Activated CD4-positive, alpha-beta T cell treated with anti-CD3 and anti-CD28 coated beads, Interleukin-2, amount 50 U/mL, for 24 hours (primary cell): ENCODE results near the gene LAMB3.
A peak's percentile ranks its signal among the peaks of the same experiment; 100 is the strongest.

Experiments
- DNase-seq, 2 donors: peaks; one replicate each; pipeline ENCODE4 v3.0.0-alpha.2; 2020; ENCODE audit warnings: low read depth in 1 of 2, low spot score in 1 of 2

LAMB3 gene

DNA sequence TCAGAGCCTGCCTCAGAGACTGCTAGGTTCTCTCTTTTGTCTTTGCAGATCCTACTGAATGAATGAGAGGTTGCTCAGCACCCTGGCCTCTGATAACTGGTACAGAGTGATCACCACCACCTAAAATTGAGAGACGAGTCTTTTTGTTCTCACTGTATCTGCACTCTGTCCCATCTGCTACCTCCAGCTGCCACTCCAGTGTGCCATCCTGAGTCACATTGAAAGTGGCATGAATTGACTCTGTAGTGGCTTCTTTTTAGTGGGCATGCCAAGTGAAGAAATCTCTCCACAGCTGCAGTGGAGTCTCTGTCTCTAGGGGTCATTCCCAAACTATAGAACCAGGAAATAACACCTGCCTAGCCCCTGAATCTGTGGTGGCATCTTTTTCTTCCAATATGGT lies 54.0 kb downstream of the LAMB3 start:
- DNase-seq: no peak

DNA sequence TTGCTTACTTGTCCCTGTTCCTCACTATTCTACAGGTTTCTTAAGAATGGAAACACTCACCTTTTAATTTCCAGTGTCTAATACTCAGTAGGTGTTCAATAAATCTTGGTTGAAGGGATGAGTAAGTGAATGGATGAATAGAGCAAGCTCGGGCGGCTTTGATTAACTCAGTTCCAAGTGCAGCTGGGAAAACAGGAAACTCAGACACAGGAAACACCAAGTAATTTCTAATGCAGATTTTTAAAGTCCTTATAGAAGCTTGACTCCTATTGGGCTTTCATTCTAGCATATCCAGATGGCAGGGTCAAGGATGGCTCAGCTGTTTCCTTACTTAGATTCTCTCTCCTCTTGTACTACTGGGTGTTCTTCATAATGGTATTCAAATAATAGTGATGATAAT lies 54.7 kb downstream of the LAMB3 start:
- DNase-seq: no peak

DNA sequence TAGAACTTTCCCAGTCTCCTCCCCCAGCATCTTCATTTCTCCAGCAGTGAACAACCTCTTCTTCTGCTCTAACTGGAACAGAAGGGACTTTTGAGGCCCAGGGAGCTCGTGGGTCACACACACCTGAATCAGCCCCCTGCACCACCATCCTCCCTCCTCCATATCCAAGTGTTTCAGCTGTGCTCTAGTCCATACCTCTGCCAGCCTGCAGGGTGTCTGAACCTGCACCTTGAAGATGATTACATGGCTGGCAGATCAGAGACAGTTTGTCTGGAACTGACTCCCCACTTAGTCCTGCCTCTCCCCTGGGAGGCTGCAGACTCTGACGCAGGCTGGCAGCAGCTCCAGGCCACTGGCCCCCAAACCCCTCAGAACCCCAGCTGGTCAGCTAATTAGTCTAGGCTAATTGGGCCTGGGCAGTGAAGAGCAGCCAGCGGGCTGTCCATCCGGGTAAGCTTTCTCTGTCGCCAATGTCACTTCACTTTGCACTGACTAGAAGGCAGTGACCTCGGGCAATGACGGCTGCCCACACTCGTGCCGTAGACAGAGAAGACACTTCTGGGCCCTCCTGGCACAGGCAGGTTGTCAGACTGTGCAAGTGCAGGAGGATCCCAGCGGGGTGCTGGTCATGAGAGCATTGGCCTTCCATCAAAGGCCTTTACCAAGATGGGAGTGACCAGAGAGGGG lies 56.5 kb downstream of the LAMB3 start:
- no peak for DNase-seq

DNA sequence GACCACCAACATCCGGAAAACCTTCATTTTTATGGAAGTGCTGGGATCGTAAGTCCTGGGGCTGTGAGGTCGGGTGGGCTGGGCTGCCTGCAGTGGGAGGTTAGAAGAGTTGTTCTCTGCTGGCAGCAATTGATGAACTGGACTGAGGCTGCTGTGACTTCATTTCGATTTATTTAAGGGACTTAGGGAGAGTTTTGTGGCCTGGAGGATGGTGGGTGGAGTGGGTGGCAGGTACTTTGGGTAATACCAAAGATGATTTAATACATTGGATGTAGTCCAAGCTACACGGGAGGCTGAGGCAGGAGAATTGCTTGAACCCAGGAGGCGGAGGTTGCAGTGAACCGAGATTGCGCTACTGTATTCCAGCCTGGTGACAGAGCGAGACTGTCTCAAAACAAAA lies 57.2 kb downstream of the LAMB3 start:
- DNase-seq: no peak

DNA sequence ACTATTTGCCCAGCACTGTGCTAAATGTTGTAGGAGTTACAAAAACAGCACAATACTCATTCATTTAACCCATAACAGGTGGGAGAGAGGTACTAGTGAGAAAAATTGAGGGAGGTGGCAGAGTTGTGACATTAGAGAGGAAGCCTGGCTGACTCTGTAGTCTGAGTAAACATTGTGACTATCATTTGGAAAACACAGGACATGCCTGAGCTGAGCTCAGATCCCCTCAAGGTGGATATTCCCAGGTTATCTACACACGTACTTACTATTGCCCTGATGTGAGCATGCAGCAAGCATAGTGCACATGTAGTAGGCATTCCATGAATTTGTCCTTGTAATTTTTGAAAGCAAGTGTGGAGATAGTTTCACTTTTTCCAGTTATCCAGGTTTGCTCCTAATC lies 57.8 kb downstream of the LAMB3 start:
- no peak for DNase-seq

DNA sequence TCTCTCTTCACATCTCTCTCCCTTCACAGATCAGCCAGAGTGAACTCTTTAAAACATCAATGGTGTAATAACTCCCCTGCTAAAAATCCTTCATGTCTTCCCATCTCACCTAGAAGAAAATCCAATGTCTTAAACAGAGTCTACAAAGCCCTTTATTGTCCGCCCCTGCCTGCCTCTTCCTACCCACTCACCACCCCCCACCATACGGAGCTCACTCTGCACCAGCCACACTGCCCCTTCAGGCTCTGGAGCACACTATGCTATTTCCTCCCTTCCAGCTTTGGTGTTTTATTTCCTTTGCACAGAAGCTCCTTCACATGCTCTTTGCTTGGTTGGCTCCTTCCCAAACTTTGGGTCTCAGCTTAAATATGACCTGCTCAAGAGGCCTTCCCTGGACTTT lies 58.5 kb downstream of the LAMB3 start:
- DNase-seq: no peak

DNA sequence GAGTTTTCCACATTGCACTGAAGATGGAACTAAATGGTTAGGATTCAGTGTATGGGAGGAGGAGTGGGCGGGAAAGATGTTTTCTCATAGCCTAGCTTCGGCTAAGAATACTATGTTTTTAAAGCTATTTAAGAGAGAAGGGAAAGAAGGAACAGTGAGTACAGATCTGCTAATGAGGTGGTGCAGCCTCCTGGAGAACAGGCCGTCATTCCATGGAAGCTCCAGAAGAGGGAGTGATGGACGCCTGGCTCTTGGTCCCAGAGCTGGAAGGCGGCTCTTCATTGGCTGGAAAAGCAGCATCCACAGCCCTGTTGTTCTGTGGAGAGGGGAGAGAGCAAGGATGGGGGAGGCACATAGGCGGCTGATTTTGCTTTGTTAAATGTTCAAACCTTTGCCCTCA lies 61.8 kb downstream of the LAMB3 start:
- no peak for DNase-seq

DNA sequence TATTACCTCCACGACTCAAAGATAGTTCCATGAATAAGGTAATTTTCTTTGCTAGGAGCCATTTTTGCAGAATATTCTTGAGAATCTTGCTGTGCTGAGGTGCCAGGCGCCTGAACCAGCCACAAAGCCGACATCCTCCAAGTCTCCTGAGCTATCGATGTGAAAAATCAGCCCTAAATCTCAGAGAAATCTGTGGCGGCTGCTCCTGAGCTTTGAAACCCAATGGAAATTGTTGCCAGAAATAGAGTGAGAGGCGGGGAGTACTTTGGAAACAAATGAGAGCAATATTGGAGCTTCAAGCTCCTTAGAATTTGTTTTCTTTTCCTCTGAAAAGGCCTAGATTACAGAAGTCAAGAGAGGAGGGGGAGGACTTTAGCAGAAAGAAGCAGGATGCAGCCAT lies 62.4 kb downstream of the LAMB3 start:
- DNase-seq: no peak

DNA sequence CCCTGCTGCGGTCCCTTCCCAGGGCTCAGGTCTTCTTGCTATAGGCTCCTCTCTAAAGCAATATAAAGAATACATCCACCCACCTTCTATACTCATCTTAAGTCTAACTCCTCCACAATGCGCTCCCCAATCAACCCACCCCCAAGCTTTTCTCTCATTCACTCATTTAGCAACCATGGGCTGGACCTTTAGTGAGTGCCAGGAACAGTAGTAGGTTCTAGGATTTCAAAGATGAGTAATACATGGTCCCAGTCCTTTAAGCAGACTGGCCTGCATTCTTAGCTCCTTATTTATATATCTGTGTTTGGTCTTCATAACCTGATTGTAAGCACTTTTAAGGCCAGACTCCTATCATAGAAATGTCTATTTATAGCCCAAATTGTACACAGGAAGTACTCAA lies 62.8 kb downstream of the LAMB3 start:
- no peak for DNase-seq

DNA sequence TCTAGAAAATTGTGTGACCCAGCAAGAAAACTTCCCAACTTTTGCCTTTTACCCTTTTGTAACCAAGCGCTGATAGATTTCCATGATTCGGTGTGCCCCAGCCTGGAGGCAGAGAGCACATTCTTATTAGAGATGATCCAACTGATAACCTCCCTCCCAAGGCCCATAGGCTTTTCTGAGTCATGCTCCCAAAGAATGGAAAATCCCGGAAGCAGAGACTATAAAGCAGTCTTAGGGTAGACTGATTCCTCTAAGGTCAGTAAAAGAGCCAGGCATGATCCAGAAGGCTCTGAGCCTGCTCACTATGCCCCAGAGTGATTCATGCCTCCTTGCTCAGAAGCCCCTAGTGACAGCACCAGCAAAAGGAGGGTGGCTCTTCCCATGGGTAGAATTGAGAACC lies 64.4 kb downstream of the LAMB3 start:
- no peak for DNase-seq

DNA sequence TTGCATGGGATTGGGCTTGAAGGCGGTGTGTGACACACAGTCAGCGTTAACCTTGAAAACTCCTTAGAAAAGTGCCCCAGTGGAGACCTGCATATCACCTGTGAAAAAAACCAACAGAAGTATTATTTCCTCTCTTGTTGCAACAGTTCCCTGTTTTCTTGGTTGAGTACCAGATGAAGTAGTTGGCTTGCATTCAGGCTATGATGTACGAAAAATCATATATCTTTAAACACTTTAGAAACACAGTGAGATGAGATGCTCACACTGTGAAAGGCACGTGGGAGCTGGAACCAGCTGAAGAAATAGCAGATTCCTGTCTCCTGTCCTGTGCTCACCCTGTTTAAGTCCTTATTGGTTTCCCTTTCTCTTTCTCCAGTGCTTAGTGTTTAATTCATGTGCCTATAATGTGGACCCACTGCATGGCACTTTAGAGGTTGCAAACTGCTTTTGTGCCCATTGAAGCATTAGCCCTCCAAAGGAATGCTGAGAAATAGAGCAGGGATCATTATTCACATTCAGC lies 65.9 kb downstream of the LAMB3 start:
- no peak for DNase-seq

DNA sequence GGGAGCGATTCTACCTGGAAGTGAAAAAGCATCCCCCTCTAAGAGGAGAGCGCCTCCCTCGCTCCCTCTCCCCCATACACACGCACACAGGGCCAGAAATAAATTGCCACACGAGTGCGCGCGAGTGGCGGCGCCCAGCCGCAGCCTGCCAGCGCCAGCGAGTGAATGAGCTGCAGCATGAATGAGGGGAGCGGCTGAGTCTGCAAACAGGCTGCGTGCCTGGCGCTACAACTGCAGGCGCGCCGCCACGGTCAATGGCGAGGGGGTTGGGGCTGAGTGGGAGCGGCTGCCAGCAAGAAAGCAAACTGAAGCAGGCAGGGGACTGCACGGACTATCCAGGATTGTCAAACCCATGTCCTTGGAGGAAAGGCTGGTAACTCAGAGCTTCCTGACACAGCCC lies 66.6 kb downstream of the LAMB3 start:
- DNase-seq: no peak

DNA sequence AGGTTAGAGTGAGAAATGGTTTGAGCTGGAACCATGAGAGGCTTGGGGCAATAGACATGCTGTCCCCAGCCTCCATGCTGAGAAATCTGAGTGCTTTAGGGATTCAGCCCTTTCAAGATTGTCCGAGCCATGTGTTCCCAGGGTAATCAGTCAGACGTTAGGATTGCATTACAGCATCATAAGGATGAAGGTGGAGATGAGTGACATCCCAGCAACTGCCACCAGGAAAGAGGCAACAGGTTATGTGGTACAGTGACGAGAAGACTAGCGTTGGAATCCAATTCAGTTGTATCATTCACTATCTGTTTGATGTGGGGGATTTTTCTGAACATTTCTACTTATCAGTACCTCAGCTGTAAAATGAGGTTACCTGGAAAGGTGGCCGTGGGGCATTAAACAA lies 67.0 kb downstream of the LAMB3 start:
- no peak for DNase-seq

DNA sequence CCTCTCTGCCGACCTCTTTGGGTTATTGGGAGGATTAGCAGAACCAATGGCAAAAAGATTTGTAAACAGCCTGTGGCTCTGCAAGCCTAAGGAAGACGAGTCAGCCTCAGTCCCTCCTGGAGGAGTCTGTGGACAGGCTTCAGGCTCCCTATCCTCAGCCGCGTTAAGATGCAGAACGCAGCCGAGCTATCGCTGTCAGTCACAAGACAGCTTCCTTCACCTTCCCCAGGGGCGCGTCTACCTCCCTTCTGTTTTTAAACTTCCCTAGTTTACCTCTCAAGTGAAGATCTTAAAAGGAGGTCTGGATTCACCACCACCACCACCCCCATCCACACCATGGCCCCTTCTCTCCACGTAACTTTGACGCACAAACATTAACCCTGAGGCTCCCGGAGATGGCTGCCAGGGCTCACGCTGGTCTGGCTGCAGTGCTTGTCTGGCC lies 68.0 kb downstream of the LAMB3 start:
- no peak for DNase-seq

DNA sequence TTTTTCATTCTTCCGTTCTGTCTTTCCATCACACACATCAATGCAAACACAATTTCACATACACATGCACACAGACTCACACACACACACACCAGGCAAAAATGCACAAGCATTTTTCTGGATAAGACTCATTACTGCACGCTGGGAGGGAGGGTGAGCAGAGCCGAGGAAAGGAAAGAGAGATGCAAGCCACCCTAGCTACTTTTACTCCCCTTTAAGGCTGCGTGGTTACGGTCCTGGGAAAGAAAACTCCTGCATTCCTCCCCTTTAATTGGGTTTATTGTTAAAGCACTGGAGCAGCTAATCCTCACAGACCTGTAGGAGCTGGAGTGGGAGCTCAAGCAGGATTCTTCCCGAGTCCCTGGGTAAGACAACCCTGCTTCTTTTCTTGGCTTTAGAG lies 68.8 kb downstream of the LAMB3 start, which contains the start of gene CAMK1G:
Gene CAMK1G (plus strand): TSS at position 307 of the 400 bp plus-strand sequence. CDS start 11,270 bp downstream, outside the sequence.
- no peak for DNase-seq

DNA sequence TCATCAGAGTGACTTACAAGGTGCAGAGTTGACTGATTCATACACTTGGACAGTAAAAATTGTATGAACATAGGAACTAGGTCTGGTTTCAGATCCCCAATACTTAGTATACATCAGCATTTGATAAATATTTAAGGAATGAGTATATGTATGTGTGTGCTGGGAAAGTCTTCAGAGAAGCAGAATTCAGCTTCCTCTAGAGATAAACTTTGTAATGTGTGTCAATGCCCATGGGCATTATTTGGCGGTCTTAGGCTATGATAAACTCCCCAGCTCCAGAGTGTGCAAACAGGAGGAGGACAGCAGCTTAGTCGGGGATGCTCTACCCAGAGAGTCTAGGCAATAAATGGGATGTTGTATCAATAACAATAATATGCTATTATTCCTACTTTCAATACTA lies 71.6 kb downstream of the LAMB3 start:
- no peak for DNase-seq

DNA sequence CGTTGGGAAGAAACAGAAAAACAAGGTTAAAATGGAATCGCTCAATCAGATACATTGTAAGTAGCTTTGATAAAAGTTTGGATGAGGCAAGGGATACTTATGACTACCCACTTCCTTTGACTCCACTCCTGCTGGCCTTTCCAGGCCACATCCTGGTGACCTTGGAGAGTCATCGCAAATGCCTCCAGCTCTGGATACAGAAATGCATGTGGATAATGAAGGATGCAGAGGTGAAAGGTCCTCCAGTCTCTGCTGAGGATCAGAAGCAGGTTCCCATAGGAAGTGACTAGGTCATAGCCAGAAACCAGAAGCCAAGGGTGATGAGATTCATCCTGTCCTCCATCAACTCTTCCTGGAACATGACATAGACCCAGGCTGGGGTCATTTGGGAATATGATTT lies 74.9 kb downstream of the LAMB3 start:
- no peak for DNase-seq

DNA sequence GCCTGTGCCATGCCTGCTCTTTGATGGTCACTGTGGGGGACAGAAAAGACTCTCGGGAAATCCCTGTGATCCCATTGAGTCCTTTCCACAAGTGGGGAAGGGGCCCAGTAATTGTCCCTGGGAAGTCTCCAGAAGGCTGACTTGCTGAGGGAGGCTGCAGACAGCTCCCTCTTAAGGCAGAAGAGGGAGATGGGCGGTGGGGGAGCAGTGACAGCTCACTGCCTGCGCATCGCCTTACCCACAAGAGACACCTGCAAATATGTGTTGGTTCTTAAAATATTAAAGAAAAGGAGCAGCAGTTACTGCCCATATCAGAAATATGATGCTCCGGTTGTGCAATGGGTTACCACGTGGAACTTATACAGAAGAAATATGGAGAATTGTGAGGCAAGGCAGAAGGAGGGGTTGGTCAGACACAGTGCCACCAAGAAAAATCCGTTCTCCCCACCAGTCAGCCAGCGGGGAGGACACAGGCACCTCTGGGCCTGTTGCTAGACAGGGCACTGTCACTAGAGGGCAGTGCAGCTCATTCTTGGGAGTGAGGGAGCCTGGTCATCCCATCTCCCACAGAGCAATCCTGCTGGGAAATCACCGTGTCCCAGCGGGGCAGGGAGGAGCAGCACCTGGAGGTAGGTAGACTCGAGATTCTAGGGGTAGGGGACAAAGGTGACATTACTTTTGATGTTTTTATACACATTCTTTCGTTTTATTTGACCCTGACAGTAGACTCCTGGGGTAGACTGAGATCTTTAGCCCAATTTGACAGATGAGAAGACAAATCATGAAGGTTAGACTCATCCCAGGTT lies 75.6 kb downstream of the LAMB3 start:
- DNase-seq: peak; percentile 28 to 61

DNA sequence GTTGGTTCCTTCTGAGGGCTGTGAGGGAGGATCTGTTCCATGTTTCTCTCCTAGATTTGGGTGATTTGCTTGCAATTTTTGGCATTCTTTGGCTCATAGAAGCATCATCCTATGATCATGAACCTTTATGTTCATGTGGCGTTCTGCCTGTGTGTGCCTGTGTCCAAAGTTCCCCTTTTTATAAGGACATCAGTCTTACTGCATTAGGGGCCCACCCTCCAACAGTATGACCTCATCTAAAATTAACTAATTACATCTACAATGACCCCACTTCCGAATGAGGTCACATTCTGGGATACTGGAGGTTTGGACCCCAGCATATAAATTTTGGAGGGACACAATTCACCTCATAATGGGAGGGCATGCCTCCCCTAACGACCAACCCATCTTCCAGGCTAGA lies 81.5 kb downstream of the LAMB3 start:
- no peak for DNase-seq

DNA sequence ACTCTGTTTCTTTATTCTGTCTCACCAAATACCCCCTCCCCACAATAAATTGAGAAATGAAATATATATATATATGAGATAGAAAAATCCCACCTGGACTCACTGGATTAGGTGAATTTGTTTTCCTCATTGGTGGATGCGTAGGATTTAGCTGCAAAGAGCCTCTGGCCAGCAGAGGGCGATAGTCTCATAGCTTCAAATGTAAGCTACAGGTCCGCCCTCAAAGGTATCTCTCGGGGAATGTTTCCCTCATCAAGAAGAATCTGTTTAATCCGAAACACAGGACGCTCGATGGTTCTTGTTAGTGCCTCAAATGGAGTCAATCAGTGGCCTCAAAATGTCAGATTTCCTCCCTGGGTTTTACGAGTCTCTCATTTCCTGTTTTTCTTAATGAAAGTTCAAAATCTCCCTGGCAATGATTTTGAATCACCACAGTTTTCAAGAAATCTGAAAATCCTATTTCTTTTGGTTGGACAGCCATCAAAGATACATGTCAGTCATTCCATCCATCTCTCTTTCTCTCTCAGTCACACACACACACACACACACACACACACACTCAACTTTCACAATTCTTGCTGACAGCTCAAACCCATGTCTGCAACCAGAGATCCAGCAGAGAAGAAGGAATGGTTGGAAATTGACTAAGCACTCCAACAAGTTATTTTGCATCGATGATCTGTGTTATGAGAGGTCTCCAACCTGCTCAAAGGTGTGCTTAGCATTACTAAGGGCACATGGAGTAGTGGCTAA lies 82.6 kb downstream of the LAMB3 start:
- DNase-seq: peak; percentile 38 to 72

DNA sequence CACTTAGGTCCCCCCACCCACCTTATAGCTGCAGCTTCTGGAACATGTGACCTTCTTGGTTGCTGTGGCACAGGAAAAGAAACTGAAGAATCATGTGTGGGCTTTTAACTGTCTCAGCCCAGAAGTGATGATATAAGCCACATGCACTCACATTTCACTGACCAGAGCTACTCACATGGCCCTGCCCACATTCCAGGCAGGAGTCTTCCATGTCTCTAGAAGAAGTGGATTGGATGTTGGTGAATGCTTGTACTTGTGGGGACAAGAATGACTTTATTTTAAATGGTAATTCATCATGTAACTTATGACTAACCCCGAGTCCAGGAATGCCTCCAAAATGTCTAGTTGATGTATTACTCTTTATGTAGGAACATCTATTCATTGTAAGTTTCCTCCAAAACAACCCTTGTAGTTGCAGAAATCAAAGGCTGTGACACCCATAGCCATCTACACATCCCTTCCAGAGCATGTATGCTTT lies 84.5 kb downstream of the LAMB3 start:
- DNase-seq: no peak
